HepG2 (cell line): ENCODE measurements around the gene ERBB3. TPM values are rescaled to one million over a fixed set of nuclear protein-coding genes. Genes with fewer than 3 reads are reported as not detected.
A peak's percentile ranks its signal among the peaks of the same experiment; 100 is the strongest.

Experiments used
- KAT8 ChIP-seq: IDR thresholded peaks from 2 replicates; pipeline ENCODE4 v1.6.1; 2016; ENCODE audit warnings: missing genetic modification reagents, missing compliant biosample characterization
- MBNL3 ChIP-seq: fragments of 250-450 bp; sonication (Bioruptor Pico); conservative IDR thresholded peaks from 2 replicates; pipeline ENCODE4 v1.8.0; 2022; ENCODE audit warnings: mild to moderate bottlenecking, inconsistent platforms
- NCOA2 ChIP-seq: sonication (generic); formaldehyde crosslinking; IDR thresholded peaks from 2 replicates; pipeline ENCODE4 v1.8.0; 2022; ENCODE audit warnings: inconsistent platforms
- RBM39 ChIP-seq: fragments of 200-400 bp; formaldehyde crosslinking; IDR thresholded peaks from one replicate; pipeline ENCODE4 v1.6.1; 2018; ENCODE audit warnings: antibody characterized with exemption, mild to moderate bottlenecking, low read depth, low read length; ENCODE audit not compliant: poor library complexity, severe bottlenecking
- TCF12 ChIP-seq, 2 experiments: fragments of 450-650 bp in 1 of 2; sonication (generic) in 1 of 2; formaldehyde crosslinking in 1 of 2; IDR thresholded peaks; 2 replicates each; pipeline versions ENCODE4 v1.6.1 to v1.8.0; 2017 to 2022; ENCODE audit warnings: antibody characterized with exemption in 1 of 2, mild to moderate bottlenecking in 1 of 2, missing genetic modification reagents in 1 of 2, moderate library complexity in 1 of 2
- TGIF2 ChIP-seq: IDR thresholded peaks from 2 replicates; pipeline ENCODE4 v1.6.1; 2016; ENCODE audit warnings: control low read depth, missing compliant biosample characterization
- ZNF317 ChIP-seq: sonication (generic); formaldehyde crosslinking; IDR thresholded peaks from 2 replicates; pipeline ENCODE4 v1.5.0; 2020; ENCODE audit warnings: mild to moderate bottlenecking, missing genetic modification reagents
- ZNF337 ChIP-seq: sonication (generic); formaldehyde crosslinking; IDR thresholded peaks from 2 replicates; pipeline ENCODE4 v1.5.1; 2020; ENCODE audit warnings: missing genetic modification reagents, low read depth, mild to moderate bottlenecking, borderline replicate concordance
- ZNF33A ChIP-seq: sonication (generic); formaldehyde crosslinking; IDR thresholded peaks from 2 replicates; pipeline ENCODE4 v1.5.1; 2020; ENCODE audit warnings: missing genetic modification reagents, mild to moderate bottlenecking, moderate library complexity, borderline replicate concordance
- ZNF616 ChIP-seq: sonication (generic); formaldehyde crosslinking; IDR thresholded peaks from 2 replicates; pipeline ENCODE4 v1.5.0; 2020; ENCODE audit warnings: low read depth, mild to moderate bottlenecking, missing genetic modification reagents
- ZNF768 ChIP-seq: sonication (generic); formaldehyde crosslinking; IDR thresholded peaks from 2 replicates; pipeline ENCODE4 v1.4.0; 2020; ENCODE audit warnings: missing genetic modification reagents
- ZNF780A ChIP-seq: sonication (generic); formaldehyde crosslinking; IDR thresholded peaks from 2 replicates; pipeline ENCODE4 v1.8.0; 2022; ENCODE audit warnings: mild to moderate bottlenecking, missing genetic modification reagents, moderate library complexity
- ZSCAN22 ChIP-seq: sonication (generic); formaldehyde crosslinking; IDR thresholded peaks from 2 replicates; pipeline ENCODE4 v1.4.0; 2020; ENCODE audit warnings: mild to moderate bottlenecking, missing genetic modification reagents
- polyA plus RNA-seq, 8 experiments: library from polyadenylated mRNA; depleted of rRNA in 3 of 8; stranded (reverse) in 7 of 8; unstranded in 1 of 8; fragments of >200 nt; fragmentation: Illumina TruSeq in 4 of 8; extraction: Trizol in 4 of 8; gene quantifications; 2 replicates each; pipeline versions ENCODE4 v1.2.1 to v1.2.3, GENCODE V29; 2011 to 2016; ENCODE audit warnings: low read depth in 4 of 8, missing spikeins in 1 of 8, mixed read lengths in 1 of 8; ENCODE audit not compliant: insufficient read depth in 1 of 8
- total RNA-seq, 5 experiments: library from RNA; depleted of rRNA; stranded (reverse); fragments of >200 nt; fragmentation: Illumina TruSeq; extraction: Trizol; gene quantifications; 2 replicates each; pipeline ENCODE4 v1.2.3, GENCODE V29; 2016; ENCODE audit warnings: low read depth in 1 of 5
- TF ChIP-seq, protein P1 (sequence below): sonication (generic); formaldehyde crosslinking; IDR thresholded peaks from 2 replicates; pipeline ENCODE4 v1.8.1; 2023; ENCODE audit warnings: mild to moderate bottlenecking, inconsistent platforms, moderate library complexity, missing genetic modification reagents, borderline replicate concordance
- TF ChIP-seq, protein P2 (sequence below): sonication (generic); formaldehyde crosslinking; IDR thresholded peaks from 2 replicates; pipeline ENCODE4 v1.4.0; 2020; ENCODE audit warnings: missing genetic modification reagents, borderline replicate concordance
- TF ChIP-seq, protein P3 (sequence below): sonication (generic); formaldehyde crosslinking; IDR thresholded peaks from 2 replicates; pipeline ENCODE4 v1.4.0; 2020; ENCODE audit warnings: mild to moderate bottlenecking, missing genetic modification reagents, borderline replicate concordance
- TF ChIP-seq, protein P4 (sequence below): sonication (generic); formaldehyde crosslinking; IDR thresholded peaks from 2 replicates; pipeline ENCODE4 v1.4.0; 2020; ENCODE audit warnings: missing genetic modification reagents, low read depth, mild to moderate bottlenecking, borderline replicate concordance

The ERBB3 gene
- total and polyA plus RNA-seq, 2 of the 13 experiments (the other 11 are each of a cell fraction or from before 2014, with no cell fraction given) = 93.6 to 358 TPM

DNA sequence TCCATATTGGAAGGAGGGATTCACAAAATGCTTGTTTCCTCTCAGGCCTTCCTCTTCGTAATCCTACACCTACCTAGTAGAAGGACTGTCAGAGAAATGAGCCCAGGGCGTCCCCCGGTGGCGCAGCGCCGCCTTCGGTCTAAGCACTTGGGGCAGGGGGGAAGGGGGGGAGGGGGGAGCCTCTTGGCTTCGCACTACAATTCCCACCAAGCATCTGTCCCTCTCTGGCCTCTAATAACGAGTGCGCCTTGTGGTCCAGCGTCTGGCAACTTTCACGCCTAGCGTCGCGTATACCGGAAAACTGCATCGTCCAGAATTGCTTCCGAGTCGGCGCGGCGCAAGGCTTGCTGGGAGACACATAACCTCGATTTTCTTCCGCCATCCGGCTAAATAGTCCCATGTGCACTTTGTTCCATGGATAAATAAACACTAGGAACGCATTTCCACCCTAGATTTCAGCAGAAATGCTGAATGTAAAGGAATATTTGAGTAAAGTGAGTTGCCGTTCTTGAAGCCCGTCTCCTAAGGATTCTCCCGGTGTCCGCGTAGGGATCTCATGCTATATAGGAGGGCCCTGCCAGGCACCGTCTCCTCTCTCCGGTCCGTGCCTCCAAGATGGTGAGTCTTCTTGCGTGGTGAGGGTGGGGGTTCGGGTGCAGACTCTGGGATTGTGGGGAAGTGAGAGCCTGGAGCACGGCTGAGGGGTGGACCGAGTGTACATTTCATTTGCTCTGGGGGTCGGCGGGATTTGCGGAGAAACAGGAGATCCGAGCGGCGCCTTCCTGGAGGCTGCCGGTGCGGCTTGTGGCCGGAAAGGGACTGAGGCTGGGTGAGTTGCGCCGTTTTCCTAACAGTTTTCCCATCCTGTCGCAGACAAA, 38.2 kb upstream of the ERBB3 start, which contains the start of gene RPS26 (continued):
- TF ChIP-seq ZNF317 (CRISPR knock-in tag) (peak; percentile 78; the same call in 1 of the 2 replicates), NCOA2 (CRISPR knock-in tag) (peak; percentile 65; the same call in 1 of the 2 replicates), TCF12 (IDR thresholded peaks at IDR 0.05) (no peak), TCF12 (CRISPR knock-in tag; IDR thresholded peaks at IDR 0.05) (0 out of 2 replicates have a peak, but pooled peaks have one; percentile 43), TGIF2 (CRISPR knock-in tag) (peak; percentile 77), ZNF768 (CRISPR knock-in tag) (0 out of 2 replicates have a peak, but pooled peaks have one; percentile 25), ZSCAN22 (no peak), KAT8 (CRISPR knock-in tag) (peak; percentile 98), MBNL3 (CRISPR knock-in tag) (peak; percentile 89; the same call in 1 of the 2 replicates), ZNF33A (no peak), ZNF616 (CRISPR knock-in tag) (no peak), ZNF337 (CRISPR knock-in tag) (no peak), RBM39 (no peak), ZNF780A (CRISPR knock-in tag) (no peak; the same call in none of the 2 replicates)
- TF ChIP-seq, protein P1, sequence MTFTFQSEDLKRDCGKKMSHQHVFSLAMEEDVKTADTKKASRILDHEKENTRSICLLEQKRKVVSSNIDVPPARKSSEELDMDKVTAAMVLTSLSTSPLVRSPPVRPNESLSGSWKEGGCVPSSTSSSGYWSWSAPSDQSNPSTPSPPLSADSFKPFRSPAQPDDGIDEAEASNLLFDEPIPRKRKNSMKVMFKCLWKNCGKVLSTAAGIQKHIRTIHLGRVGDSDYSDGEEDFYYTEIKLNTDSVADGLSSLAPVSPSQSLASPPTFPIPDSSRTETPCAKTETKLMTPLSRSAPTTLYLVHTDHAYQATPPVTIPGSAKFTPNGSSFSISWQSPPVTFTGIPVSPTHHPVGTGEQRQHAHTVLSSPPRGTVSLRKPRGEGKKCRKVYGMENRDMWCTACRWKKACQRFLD (CRISPR knock-in tag) = peak; percentile 72; the same call in 1 of the 2 replicates
- TF ChIP-seq, protein P2, sequence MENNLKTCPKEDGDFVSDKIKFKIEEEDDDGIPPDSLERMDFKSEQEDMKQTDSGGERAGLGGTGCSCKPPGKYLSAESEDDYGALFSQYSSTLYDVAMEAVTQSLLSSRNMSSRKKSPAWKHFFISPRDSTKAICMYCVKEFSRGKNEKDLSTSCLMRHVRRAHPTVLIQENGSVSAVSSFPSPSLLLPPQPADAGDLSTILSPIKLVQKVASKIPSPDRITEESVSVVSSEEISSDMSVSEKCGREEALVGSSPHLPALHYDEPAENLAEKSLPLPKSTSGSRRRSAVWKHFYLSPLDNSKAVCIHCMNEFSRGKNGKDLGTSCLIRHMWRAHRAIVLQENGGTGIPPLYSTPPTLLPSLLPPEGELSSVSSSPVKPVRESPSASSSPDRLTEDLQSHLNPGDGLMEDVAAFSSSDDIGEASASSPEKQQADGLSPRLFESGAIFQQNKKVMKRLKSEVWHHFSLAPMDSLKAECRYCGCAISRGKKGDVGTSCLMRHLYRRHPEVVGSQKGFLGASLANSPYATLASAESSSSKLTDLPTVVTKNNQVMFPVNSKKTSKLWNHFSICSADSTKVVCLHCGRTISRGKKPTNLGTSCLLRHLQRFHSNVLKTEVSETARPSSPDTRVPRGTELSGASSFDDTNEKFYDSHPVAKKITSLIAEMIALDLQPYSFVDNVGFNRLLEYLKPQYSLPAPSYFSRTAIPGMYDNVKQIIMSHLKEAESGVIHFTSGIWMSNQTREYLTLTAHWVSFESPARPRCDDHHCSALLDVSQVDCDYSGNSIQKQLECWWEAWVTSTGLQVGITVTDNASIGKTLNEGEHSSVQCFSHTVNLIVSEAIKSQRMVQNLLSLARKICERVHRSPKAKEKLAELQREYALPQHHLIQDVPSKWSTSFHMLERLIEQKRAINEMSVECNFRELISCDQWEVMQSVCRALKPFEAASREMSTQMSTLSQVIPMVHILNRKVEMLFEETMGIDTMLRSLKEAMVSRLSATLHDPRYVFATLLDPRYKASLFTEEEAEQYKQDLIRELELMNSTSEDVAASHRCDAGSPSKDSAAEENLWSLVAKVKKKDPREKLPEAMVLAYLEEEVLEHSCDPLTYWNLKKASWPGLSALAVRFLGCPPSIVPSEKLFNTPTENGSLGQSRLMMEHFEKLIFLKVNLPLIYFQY = no peak
- TF ChIP-seq, protein P3, sequence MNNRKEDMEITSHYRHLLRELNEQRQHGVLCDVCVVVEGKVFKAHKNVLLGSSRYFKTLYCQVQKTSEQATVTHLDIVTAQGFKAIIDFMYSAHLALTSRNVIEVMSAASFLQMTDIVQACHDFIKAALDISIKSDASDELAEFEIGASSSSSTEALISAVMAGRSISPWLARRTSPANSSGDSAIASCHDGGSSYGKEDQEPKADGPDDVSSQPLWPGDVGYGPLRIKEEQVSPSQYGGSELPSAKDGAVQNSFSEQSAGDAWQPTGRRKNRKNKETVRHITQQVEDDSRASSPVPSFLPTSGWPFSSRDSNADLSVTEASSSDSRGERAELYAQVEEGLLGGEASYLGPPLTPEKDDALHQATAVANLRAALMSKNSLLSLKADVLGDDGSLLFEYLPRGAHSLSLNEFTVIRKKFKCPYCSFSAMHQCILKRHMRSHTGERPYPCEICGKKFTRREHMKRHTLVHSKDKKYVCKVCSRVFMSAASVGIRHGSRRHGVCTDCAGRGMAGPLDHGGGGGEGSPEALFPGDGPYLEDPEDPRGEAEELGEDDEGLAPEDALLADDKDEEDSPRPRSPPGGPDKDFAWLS (CRISPR knock-in tag) = 0 out of 2 replicates have a peak, but pooled peaks have one; percentile 21
- TF ChIP-seq, protein P4, sequence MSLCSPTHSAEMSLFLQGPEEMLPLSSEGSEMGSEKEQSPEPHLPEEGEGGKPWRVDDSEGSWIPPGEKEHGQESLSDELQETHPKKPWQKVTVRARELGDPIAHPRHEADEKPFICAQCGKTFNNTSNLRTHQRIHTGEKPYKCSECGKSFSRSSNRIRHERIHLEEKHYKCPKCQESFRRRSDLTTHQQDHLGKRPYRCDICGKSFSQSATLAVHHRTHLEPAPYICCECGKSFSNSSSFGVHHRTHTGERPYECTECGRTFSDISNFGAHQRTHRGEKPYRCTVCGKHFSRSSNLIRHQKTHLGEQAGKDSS (CRISPR knock-in tag) = 0 out of 2 replicates have a peak, but pooled peaks have one; percentile 11
